OCI-LY3 (cell line): ENCODE measurements around the gene AKAP6.

ENCODE experiments used
- CTCF ChIP-seq: fragments of 200-600, 300-600 bp; sonication (generic); IDR thresholded peaks from 2 replicates; pipeline ENCODE4 v1.5.1; 2014; ENCODE audit warnings: antibody characterized with exemption, low read length, low read depth
- EZH2phosphoT487 ChIP-seq: fragments of 200-600 bp; shearing (Covaris generic); IDR thresholded peaks from 2 replicates; pipeline ENCODE4 v1.6.1; 2018; ENCODE audit warnings: antibody characterized with exemption, mixed run types, low read depth

- TF ChIP-seq CTCF (no peak), EZH2phosphoT487 (no peak)
Measured at GRCh38 chr14:32703183-32703621, 374.1 kb downstream of the AKAP6 start.
